ENCODE results near the gene DNAJC5. TPM values are rescaled to one million over a fixed set of nuclear protein-coding genes. Genes with fewer than 3 reads are reported as not detected.
"Not testable (repeated sequence)": the region's sequence is repeated elsewhere in the genome, so short reads cannot be mapped to it uniquely, and the experiment has no call there.

The DNAJC5 gene
- 10 to 100 TPM in 11 of 12 donors, not detected in 1; 22.3 to 35.9 (median 29.6) TPM for polyA plus RNA-seq (ENCODE audit: insufficient read length in 12 of 12)
- long read RNA-seq, donor 1, full-length matches to known transcripts = 18 of 105 reads
- long read RNA-seq, donor 1, partial matches to known transcripts = 47 of 105 reads
- long read RNA-seq, donor 1, other reads (novel, unspliced or antisense) = 40 of 105 reads
- long read RNA-seq, donor 2, full-length matches to known transcripts = 13 of 47 reads
- long read RNA-seq, donor 2, partial matches to known transcripts = 29 of 47 reads
- long read RNA-seq, donor 2, other reads (novel, unspliced or antisense) = 5 of 47 reads
- long read RNA-seq, donor 3, full-length matches to known transcripts = 11 of 32 reads
- long read RNA-seq, donor 3, partial matches to known transcripts = 14 of 32 reads
- long read RNA-seq, donor 3, other reads (novel, unspliced or antisense) = 7 of 32 reads
- long read RNA-seq, donor 4, full-length matches to known transcripts = 8 of 8 reads
- long read RNA-seq, donor 4, partial matches to known transcripts = 0 of 8 reads
- long read RNA-seq, donor 4, other reads (novel, unspliced or antisense) = 0 of 8 reads
- long read RNA-seq, donor 5, full-length matches to known transcripts = 20 of 64 reads
- long read RNA-seq, donor 5, partial matches to known transcripts = 28 of 64 reads
- long read RNA-seq, donor 5, other reads (novel, unspliced or antisense) = 16 of 64 reads
- long read RNA-seq, donor 6, full-length matches to known transcripts = 10 of 16 reads
- long read RNA-seq, donor 6, partial matches to known transcripts = 6 of 16 reads
- long read RNA-seq, donor 6, other reads (novel, unspliced or antisense) = 0 of 16 reads
- long read RNA-seq, donor 7, full-length matches to known transcripts = 7 of 7 reads
- long read RNA-seq, donor 7, partial matches to known transcripts = 0 of 7 reads
- long read RNA-seq, donor 7, other reads (novel, unspliced or antisense) = 0 of 7 reads
- long read RNA-seq, donor 8, full-length matches to known transcripts = 21 of 48 reads
- long read RNA-seq, donor 8, partial matches to known transcripts = 27 of 48 reads
- long read RNA-seq, donor 8, other reads (novel, unspliced or antisense) = 0 of 48 reads
- long read RNA-seq, donor 9, full-length matches to known transcripts = 10 of 33 reads
- long read RNA-seq, donor 9, partial matches to known transcripts = 23 of 33 reads
- long read RNA-seq, donor 9, other reads (novel, unspliced or antisense) = 0 of 33 reads
- long read RNA-seq, donor 10, full-length matches to known transcripts = 18 of 18 reads
- long read RNA-seq, donor 10, partial matches to known transcripts = 0 of 18 reads
- long read RNA-seq, donor 10, other reads (novel, unspliced or antisense) = 0 of 18 reads
- long read RNA-seq, donor 11, full-length matches to known transcripts = 14 of 27 reads
- long read RNA-seq, donor 11, partial matches to known transcripts = 13 of 27 reads
- long read RNA-seq, donor 11, other reads (novel, unspliced or antisense) = 0 of 27 reads

- peak; percentile 94 for DNase-seq
These were observed at the start of gene DNAJC5 for GRCh38 chr20:63894358-63895201. DNAJC5 (plus strand) TSS chr20:63895126; CDS start chr20:63928346, 33,220 bp downstream.

- peak; percentile 77 for DNase-seq
These were observed 48.7 kb upstream of the DNAJC5 start for GRCh38 chr20:63846128-63846771.

GRCh38 chr20:63846888-63847236, 48.1 kb upstream of the DNAJC5 start:
- no peak for DNase-seq

GRCh38 chr20:63847237-63848002, 47.5 kb upstream of the DNAJC5 start:
- DNase-seq = no peak

DNA sequence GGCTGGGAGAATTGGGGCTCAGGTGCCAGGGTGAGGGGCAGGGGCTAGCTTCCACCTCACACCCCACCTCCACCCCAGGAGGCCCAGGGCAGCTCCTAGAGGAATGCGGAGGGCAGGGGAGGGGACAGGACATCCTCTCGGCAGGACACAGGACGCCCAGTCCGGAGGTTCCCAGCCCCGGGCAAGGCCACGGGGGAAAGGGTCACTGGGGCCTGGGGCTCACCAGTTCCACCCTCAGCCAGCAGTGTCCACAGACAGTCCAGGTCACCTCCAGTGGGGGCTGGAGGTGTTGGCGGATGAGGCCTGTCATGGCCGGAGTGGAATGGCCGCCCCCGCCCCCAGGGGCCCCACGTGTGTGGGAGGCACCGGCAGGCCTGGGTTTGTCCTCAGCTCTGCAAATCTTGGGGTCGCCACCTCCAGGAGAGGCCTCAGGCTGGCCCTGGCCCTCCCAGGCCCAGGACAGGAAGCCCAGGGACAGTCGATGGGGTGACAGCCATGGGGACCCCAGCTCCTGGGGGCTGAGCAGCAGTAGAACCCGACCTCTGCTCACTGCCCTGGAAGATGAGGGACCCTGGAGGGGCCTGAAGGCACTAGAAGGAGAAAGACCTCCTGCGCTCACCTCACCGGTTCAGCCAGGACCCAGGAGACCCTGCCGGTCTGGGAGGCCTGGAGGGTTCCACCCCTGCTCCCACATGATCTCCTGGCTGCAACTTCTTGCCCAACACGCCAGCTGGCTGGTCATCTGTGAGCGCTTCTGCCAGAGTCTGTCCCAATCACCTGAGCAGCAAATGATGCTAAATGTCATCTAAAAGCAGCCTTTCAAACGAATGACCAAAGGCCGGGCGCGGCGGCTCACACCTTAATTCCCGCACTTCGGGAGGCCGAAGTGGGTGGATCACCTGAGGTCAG, 46.7 kb upstream of the DNAJC5 start:
- no peak for DNase-seq

DNA sequence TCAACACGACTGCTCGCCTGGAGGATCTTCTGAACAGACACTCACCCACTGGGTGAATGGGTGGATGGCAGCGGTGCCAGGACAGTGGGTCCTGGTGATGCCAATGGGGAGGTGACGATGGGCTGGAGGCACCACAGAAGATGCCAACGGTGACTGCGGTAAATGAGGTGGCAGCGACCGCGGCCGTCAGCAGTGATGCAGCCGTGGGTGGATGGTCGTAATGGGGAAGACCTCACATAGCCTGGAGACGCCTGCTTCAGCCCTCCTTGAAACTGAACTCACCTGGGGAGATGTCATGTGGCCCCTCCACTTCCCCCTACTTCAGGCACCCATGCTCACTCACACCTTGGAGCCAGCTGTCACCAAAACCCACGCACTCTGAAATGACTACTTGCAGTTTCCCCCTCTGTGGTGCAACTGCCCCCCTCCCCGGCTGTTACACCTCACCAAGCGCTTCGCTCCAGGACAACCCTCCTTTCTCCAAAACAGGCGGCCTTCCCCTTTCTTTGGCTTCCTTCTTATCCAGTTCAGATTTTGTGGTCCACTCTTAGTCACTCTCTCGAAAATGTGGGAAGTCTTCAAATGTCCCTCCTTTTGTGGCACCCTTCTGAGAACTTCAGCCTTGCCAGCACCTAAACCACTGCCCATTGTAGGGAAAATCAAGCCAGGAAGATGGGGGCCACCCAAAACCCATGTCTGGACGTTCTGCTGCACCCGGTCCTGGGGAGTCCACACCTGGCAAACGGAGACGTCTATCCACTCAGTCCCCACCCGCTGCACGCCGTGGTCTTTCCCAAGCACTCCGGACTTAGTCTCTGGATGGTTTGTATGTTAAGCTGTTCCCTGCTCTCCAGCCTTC, 44.0 kb upstream of the DNAJC5 start:
- no peak for DNase-seq

- not testable (repeated sequence) for DNase-seq
These were observed 43.4 kb upstream of the DNAJC5 start for GRCh38 chr20:63851548-63851943.

DNA sequence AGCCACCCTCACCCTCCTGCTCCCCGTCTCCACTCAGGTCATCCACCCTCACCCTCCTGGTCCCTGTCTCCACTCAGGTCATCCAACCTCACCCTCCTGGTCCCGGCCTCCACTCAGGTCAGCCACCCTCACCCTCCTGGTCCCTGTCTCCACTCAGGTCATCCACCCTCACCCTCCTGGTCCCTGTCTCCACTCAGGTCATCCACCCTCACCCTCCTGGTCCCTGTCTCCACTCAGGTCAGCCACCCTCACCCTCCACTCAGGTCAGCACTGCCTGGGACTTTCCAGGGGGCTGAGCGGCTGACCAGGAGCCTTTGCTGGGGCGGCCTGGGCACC, 41.2 kb upstream of the DNAJC5 start:
- not testable (repeated sequence) for DNase-seq

DNA sequence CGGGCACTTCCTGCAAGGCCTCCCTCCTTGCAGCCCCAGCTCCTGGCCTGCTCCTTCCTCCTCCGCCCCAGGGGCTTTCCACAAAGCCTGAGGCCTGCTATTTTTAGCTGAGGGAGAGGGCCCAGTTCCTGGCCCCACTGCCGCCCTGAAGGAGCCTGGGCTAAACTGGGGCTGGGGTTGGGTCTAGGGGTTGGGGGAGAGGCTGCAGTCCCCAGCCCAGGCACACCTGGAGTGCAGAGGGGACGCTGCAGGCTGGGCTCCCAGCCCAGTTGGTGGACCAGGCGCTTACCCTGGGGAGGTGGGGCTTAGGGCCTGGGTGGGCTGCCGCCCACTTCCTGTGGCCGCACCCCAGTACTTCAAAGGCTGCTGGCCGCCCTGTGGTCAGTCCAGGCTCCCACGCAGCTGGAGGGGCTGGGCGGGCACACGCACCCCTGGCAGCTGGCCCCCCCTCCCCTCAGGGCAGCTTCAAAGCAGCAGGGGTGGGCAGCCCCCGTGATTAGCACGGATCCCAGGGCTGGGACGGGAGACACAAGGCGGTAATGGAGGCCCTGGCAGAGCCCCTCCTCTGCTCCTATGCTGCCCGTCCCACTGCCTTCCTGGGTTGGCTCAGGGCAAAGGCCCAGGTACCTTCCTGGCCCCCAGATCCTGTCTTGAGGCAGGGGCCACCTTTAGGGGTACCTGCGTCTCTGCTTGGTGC, 40.7 kb upstream of the DNAJC5 start:
- no peak for DNase-seq

DNA sequence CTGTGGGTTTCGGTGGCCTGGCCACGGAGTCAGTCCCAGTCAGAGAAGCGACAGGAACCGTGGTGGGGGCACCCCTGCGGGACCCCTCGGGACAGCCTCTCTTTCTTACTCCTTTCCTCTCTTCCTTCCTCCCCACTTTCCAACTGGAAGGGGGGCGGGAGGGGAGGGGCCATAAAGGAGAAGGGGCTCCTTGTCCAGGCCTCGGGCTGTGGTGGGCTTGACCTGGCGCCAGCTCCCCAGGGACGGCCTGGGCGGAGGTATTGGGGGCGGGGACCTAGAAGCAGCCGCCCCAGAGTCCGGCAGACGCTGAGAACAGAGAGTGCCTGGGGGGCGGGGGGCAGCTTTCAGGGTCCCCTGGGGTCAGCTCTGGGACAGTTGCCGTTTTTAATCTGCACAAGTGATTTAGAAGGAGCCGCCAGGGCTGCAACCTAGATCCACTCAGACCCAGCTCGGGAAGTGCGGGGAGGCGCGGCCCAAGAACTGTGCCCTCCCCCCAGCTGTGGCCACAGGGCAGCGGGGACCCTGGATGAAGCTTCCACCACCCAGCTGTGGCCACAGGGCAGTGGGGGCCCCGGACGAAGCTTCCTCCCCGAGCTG, 40.1 kb upstream of the DNAJC5 start:
- no peak for DNase-seq

- DNase-seq = no peak
These were observed 39.4 kb upstream of the DNAJC5 start for GRCh38 chr20:63855363-63856097.

GRCh38 chr20:63856098-63856511, 38.8 kb upstream of the DNAJC5 start:
- no peak for DNase-seq

GRCh38 chr20:63857764-63858392, 37.0 kb upstream of the DNAJC5 start:
- no peak for DNase-seq

DNA sequence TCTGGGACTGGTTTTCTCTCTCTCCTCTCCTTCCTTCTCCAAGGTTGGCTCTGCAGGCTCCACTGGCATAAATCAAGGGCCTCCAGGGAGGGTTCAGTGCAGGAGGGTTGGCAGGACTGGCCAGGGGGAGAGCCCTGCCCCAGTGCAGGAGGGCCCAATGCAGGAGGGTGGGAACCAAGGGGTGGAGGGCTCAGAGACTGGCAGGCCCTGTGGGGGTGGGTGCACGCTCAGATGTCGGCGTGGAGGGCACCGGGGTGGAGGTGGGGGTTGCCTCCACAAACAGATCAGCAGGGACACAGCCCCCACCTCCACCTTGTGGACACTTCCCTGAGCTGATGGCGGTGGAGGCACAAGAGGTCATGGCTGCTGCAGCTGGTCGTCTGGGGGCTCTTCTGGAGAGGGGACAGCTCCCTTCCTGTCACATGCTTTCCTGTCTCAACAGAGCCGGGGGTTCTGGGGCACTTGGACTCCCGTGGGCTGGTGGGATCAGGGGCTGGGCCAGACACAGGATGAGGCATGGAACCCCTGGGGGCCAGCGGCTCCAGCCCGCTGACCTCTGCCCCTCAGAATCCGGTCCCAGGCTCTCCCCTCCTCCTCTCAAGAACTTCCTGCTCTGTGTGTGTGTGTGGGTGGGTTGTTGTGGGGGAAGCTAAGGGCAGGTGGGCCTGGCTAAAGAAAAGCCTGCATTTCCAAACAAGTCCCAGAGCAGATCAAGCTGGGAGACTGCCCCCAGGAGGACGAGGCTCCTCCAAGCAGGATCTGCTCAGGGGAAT, 36.3 kb upstream of the DNAJC5 start:
- no peak for DNase-seq
